ENCODE measurements around the gene SEMA3G.

DNA sequence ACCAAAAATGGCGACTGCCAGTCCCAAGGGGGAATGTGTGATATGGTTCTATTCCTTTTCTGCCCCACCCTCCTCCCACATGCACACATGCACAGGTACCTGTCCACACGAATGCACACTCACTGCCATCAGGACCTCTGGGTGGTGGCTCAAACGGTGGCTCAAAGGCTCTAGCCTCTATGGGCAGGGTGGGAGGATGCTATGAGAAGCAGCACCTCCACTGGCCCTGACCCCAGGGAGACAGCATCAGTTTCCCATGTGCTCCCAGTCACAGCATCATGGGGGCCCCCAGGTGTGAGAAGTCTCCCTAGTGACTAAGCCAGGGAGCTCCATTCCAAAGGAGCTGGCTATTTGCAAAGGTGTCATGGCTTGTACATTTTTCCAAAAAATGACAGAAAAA lies 15.9 kb downstream of the SEMA3G start:
- TF ChIP-seq, protein P1, sequence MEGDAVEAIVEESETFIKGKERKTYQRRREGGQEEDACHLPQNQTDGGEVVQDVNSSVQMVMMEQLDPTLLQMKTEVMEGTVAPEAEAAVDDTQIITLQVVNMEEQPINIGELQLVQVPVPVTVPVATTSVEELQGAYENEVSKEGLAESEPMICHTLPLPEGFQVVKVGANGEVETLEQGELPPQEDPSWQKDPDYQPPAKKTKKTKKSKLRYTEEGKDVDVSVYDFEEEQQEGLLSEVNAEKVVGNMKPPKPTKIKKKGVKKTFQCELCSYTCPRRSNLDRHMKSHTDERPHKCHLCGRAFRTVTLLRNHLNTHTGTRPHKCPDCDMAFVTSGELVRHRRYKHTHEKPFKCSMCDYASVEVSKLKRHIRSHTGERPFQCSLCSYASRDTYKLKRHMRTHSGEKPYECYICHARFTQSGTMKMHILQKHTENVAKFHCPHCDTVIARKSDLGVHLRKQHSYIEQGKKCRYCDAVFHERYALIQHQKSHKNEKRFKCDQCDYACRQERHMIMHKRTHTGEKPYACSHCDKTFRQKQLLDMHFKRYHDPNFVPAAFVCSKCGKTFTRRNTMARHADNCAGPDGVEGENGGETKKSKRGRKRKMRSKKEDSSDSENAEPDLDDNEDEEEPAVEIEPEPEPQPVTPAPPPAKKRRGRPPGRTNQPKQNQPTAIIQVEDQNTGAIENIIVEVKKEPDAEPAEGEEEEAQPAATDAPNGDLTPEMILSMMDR (IDR thresholded peaks at IDR 0.05), result no peak
- TF ChIP-seq POLR2AphosphoS5 (IDR thresholded peaks at IDR 0.05), result no peak

Measured in stomach (tissue), 4 donors.